Motor neuron (in vitro differentiated cells): Measurements from ENCODE around the gene KLK11. TPM values are rescaled to one million over a fixed set of nuclear protein-coding genes. Genes with fewer than 3 reads are reported as not detected.

Experiments used
- ATAC-seq, 8 experiments: fragments of 200-7000 bp; cut with Tn5 transposase; replicated peaks in 6 of 8; 2 replicates each; pipeline ENCODE4 v1.8.0; 2021; ENCODE audit warnings: mild to moderate bottlenecking in 8 of 8, moderate library complexity in 8 of 8
- H3K27ac ChIP-seq, 2 donors: fragments of 250-450 bp; sonication (Bioruptor Pico); 2 replicates each; pipeline ENCODE4 v1.9.0; 2021; ENCODE audit warnings: antibody characterized with exemption in 2 of 2, mild to moderate bottlenecking in 2 of 2, moderate library complexity in 1 of 2
- H3K4me1 ChIP-seq, 2 donors: fragments of 250-450 bp; sonication (Bioruptor Pico); replicated peaks in 1 of 2; 2 replicates each; pipeline ENCODE4 v1.6.1; 2021; ENCODE audit warnings: antibody characterized with exemption in 2 of 2, mild to moderate bottlenecking in 2 of 2, moderate library complexity in 1 of 2
- H3K4me3 ChIP-seq, 5 donors: fragments of 250-450 bp; sonication (Bioruptor Pico); 2 replicates each; pipeline ENCODE4 v1.9.0; 2021; ENCODE audit warnings: antibody characterized with exemption in 5 of 5, mild to moderate bottlenecking in 5 of 5, moderate library complexity in 4 of 5
- WGBS, 10 experiments: fragments of 450-650 bp; shearing (Covaris generic); methylation state at CpG; one replicate each; pipeline ENCODE4 v1.0.0; 2022; 5-methylcytosine and 5-hydroxymethylcytosine counted together
- in situ Hi-C, 9 experiments: fragments of 400-800 bp; cut with MboI; loops; one replicate each; pipeline ENCODE4 v1.15.0; 2021; ENCODE audit warnings: low sequenced_read_pairs in 9 of 9, low pct_unique_long_range_greater_than_20kb in 2 of 9; ENCODE audit not compliant: unreplicated experiment in 9 of 9
- total RNA-seq, 8 experiments: library from RNA; unstranded; fragments of 300-600 nt; gene quantifications; 2 replicates each; pipeline versions ENCODE4 v1.2.3 to v1.2.4, GENCODE V29; 2022

The KLK11 gene
- total RNA-seq, 8 experiments from 2014 or later, result 0.25 to 1.5 (median 0.46) TPM; not detected in 3

DNA sequence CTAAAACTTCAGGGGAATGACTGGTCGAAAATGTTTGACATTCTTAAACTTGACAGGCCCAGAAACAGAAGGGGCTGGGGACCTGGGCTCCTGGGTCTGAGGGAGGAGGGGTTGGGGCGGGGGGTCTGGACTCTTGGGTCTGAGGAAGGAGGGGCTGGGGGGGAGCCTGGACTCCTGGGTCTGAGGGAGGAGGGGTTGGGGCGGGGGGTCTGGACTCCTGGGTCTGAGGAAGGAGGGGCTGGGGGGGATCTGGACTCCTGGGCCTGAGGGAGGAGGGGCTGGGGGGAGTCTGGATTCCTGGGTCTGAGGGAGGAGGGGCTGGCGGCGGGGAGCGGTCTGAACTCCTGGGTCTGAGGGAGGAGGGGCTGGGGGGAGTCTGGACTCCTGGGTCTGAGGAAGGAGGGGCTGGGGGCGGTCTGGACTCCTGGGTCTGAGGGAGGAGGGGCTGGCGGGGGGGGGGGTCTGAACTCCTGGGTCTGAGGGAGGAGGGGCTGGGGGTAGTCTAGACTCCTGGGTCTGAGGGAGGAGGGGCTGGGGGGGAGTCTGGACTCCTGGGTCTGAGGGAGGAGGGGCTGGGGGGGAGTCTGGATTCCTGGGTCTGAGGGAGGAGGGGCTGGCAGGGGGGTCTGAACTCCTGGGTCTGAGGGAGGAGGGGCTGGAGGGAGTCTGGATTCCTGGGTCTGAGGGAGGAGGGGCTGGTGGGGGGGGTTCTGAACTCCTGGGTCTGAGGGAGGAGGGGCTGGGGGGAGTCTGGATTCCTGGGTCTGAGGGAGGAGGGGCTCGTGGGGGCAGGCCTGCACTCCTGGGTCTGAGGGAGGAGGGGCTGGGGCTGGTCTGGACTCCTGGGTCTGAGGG is 51.5 kb downstream of the KLK11 start:
- no peak for ATAC-seq
- no peak overlapping the region for H3K4me3 ChIP-seq
- WGBS, 10 experiments, result 0 to 40% (median 33%) methylated on average over 1 of the region's 9 CpGs; no CpG with 5 or more reads in 7 of the 10 experiments
- H3K4me1 ChIP-seq, result no peaks in the 10 kb centered on the region
- in situ Hi-C loops, result no loop called here
- H3K27ac ChIP-seq, result no peak overlapping the region

DNA sequence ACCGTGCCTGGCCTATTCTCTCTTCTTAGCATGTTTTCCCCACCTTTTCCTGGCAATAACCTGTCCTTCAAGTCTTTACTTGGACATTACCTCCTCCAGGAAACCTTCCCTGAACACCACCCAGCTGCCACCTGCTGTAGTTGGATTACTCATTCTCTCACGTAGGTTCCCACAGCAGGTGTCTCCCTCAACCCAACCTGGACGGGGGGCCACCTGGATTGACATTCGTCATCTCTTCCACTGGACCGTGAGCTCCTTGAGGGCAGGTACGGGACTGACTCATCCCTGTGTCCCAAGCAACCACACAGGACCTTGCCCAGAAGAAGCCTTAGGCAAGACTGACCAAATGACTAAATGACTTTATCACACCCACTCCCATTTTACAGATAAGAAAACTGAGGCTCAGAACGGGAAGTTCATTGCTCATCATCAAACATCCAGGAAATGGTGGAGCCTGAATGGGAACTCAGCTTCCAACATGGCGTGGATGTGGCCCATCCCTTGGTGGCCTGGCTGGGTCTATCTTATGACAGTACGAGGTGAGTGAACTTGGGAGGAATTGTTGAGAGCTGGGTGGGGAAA is 53.5 kb downstream of the KLK11 start:
- no peak overlapping the region for H3K4me3 ChIP-seq
- WGBS, 10 experiments, result 17 to 80% (median 60%) methylated on average over 1 to 7 of the region's 9 CpGs; no CpG with 5 or more reads in 2 of the 10 experiments
- no peak overlapping the region for H3K27ac ChIP-seq
- in situ Hi-C loops, result no loop called here
- no peaks in the 10 kb centered on the region for H3K4me1 ChIP-seq
- no peak for ATAC-seq

Other genes with a start within 250 kb of the KLK11 start
- gene ACP4, start 236.2 kb downstream of the KLK11 start, total RNA-seq, result under 1 TPM in 1 of 8 experiments, not detected in 7; 0.31 TPM
- gene KLK1, start 202.8 kb downstream of the KLK11 start, total RNA-seq, result 1 to 10 TPM in 1 of 8 experiments, under 1 TPM in 5, not detected in 2; 0.25 to 1.6 (median 0.44) TPM
- under 1 TPM in 6 of 8 experiments, not detected in 2; 0.23 to 0.90 (median 0.36) TPM for gene KLK15, start 193.0 kb downstream of the KLK11 start, total RNA-seq
- 1 to 10 TPM in 3 of 8 experiments, under 1 TPM in 3, not detected in 2; 0.60 to 3.2 (median 1.2) TPM for gene KLK3, start 171.7 kb downstream of the KLK11 start, total RNA-seq
- gene KLK2, start 153.2 kb downstream of the KLK11 start, total RNA-seq, result 1 to 10 TPM in 3 of 8 experiments, under 1 TPM in 4, not detected in 1; 0.11 to 3.2 (median 0.81) TPM
- 1 to 10 TPM in 2 of 8 experiments, under 1 TPM in 4, not detected in 2; 0.38 to 1.5 (median 0.57) TPM for gene KLK4, start 115.2 kb downstream of the KLK11 start, total RNA-seq
- gene KLK5, start 73.6 kb downstream of the KLK11 start, total RNA-seq, result under 1 TPM in 2 of 8 experiments, not detected in 6; 0.45 to 0.47 TPM
- gene KLK6, start 57.0 kb downstream of the KLK11 start, total RNA-seq, result under 1 TPM in 5 of 8 experiments, not detected in 3; 0.13 to 0.59 (median 0.21) TPM
- gene KLK7, start 42.7 kb downstream of the KLK11 start, total RNA-seq, result under 1 TPM in 1 of 8 experiments, not detected in 7; 0.13 TPM
- gene KLK8, start 25.0 kb downstream of the KLK11 start, total RNA-seq, result not detected
- gene KLK10, start 6.9 kb downstream of the KLK11 start, total RNA-seq, result under 1 TPM; 0.14 to 0.81 (median 0.37) TPM
- under 1 TPM in 1 of 8 experiments, not detected in 7; 0.43 TPM for gene KLK12, start 8.4 kb upstream of the KLK11 start, total RNA-seq
- 10 to 100 TPM in 1 of 8 experiments, 1 to 10 TPM in 1, under 1 TPM in 2, not detected in 4; 0.38 to 11.3 (median 1.5) TPM for gene KLK13, start 38.5 kb upstream of the KLK11 start, total RNA-seq
- under 1 TPM in 5 of 8 experiments, not detected in 3; 0.16 to 0.85 (median 0.46) TPM for gene KLK14, start 56.3 kb upstream of the KLK11 start, total RNA-seq
- gene CTU1, start 81.8 kb upstream of the KLK11 start, total RNA-seq, result 1 to 10 TPM; 1.7 to 4.0 (median 2.5) TPM
- under 1 TPM in 3 of 8 experiments, not detected in 5; 0.09 to 0.33 (median 0.21) TPM for gene SIGLEC9, start 98.3 kb upstream of the KLK11 start, total RNA-seq
- gene SIGLEC7, start 115.7 kb upstream of the KLK11 start, total RNA-seq, result 1 to 10 TPM in 1 of 8 experiments, under 1 TPM in 2, not detected in 5; 0.20 to 1.2 (median 0.33) TPM
- gene CD33, start 198.5 kb upstream of the KLK11 start, total RNA-seq, result 10 to 100 TPM in 1 of 8 experiments, 1 to 10 TPM in 2, under 1 TPM in 3, not detected in 2; 0.09 to 26.1 (median 2.7) TPM
- gene SIGLECL1, start 224.5 kb upstream of the KLK11 start, total RNA-seq, result 1 to 10 TPM in 1 of 8 experiments, under 1 TPM in 1, not detected in 6; 0.20 to 1.1 TPM